ENCODE results near the gene COX6A2.

COX6A2 gene

GRCh38 chr16:31407406-31407805 is 20.8 kb downstream of the COX6A2 start:
- DNase-seq: no peak

GRCh38 chr16:31404353-31405064 is 23.7 kb downstream of the COX6A2 start:
- no peak for DNase-seq

GRCh38 chr16:31403590-31404352 is 24.4 kb downstream of the COX6A2 start:
- no peak for DNase-seq

- no peak for DNase-seq
Observed at GRCh38 chr16:31402687-31403086, 25.5 kb downstream of the COX6A2 start.

GRCh38 chr16:31401436-31401835 is 26.7 kb downstream of the COX6A2 start:
- DNase-seq: no peak

- DNase-seq: no peak
Observed at GRCh38 chr16:31400191-31400590, 28.0 kb downstream of the COX6A2 start.

- no peak for DNase-seq
Observed at GRCh38 chr16:31397701-31398100, 30.5 kb downstream of the COX6A2 start.

GRCh38 chr16:31397096-31397660 is 31.0 kb downstream of the COX6A2 start:
- DNase-seq: no peak

GRCh38 chr16:31395647-31396046 is 32.5 kb downstream of the COX6A2 start:
- no peak for DNase-seq

GRCh38 chr16:31393056-31393455 is 35.1 kb downstream of the COX6A2 start, which contains the start of gene ITGAD:
ITGAD (plus strand) TSS chr16:31393335; CDS start chr16:31393361, 26 bp downstream.
- DNase-seq: no peak

- no peak for DNase-seq
Observed at GRCh38 chr16:31390504-31391041, 37.6 kb downstream of the COX6A2 start.

GRCh38 chr16:31388535-31388934 is 39.6 kb downstream of the COX6A2 start:
- DNase-seq: no peak

- no peak for DNase-seq
Observed at GRCh38 chr16:31386157-31386984, 41.8 kb downstream of the COX6A2 start.

- DNase-seq: no peak
Observed at GRCh38 chr16:31385680-31386079, 42.5 kb downstream of the COX6A2 start.

GRCh38 chr16:31382485-31383161 is 45.5 kb downstream of the COX6A2 start:
- DNase-seq: peak; percentile 55

GRCh38 chr16:31380201-31380600 is 48.0 kb downstream of the COX6A2 start:
- no peak for DNase-seq

Measured in stimulated activated CD4-positive, alpha-beta T cell treated with anti-CD3 and anti-CD28 coated beads, Interleukin-12 subunit alpha, Interleukin-12 subunit beta, amount 100 ng/mL, for 4 hours (primary cell).